Esophagus muscularis mucosa (tissue), 3 donors: ENCODE measurements around the gene PADI2.

Experiments used
- CTCF ChIP-seq, 3 experiments: fragments of 200-600 bp in 2 of 3; fragments of 450-650 bp in 1 of 3; sonication (generic) in 2 of 3; IDR thresholded peaks; one replicate each; pipeline ENCODE4 v1.5.1; 2017 to 2019; ENCODE audit warnings: antibody characterized with exemption in 3 of 3, mild to moderate bottlenecking in 2 of 3, moderate library complexity in 1 of 3
- POLR2A ChIP-seq: fragments of 450-650 bp; IDR thresholded peaks from one replicate; pipeline ENCODE4 v1.6.1; 2017; ENCODE audit warnings: antibody characterized with exemption, moderate library complexity, mild to moderate bottlenecking, low read depth

- TF ChIP-seq CTCF (IDR thresholded peaks at IDR 0.05) (no peak), POLR2A (no peak)
These were observed 24.1 kb downstream of the PADI2 start for GRCh38 chr1:17095141-17095540.
